D341Med (cell line): ENCODE data around the gene PRKG2.
"Not testable (repeated sequence)": the region's sequence is repeated elsewhere in the genome, so short reads cannot be mapped to it uniquely, and the experiment has no call there.

ENCODE experiments used
- DNase-seq: peaks from one replicate; pipeline ENCODE4 v3.0.0; 2012; ENCODE audit warnings: low spot score

The PRKG2 gene, protein sequence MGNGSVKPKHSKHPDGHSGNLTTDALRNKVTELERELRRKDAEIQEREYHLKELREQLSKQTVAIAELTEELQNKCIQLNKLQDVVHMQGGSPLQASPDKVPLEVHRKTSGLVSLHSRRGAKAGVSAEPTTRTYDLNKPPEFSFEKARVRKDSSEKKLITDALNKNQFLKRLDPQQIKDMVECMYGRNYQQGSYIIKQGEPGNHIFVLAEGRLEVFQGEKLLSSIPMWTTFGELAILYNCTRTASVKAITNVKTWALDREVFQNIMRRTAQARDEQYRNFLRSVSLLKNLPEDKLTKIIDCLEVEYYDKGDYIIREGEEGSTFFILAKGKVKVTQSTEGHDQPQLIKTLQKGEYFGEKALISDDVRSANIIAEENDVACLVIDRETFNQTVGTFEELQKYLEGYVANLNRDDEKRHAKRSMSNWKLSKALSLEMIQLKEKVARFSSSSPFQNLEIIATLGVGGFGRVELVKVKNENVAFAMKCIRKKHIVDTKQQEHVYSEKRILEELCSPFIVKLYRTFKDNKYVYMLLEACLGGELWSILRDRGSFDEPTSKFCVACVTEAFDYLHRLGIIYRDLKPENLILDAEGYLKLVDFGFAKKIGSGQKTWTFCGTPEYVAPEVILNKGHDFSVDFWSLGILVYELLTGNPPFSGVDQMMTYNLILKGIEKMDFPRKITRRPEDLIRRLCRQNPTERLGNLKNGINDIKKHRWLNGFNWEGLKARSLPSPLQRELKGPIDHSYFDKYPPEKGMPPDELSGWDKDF

DNA sequence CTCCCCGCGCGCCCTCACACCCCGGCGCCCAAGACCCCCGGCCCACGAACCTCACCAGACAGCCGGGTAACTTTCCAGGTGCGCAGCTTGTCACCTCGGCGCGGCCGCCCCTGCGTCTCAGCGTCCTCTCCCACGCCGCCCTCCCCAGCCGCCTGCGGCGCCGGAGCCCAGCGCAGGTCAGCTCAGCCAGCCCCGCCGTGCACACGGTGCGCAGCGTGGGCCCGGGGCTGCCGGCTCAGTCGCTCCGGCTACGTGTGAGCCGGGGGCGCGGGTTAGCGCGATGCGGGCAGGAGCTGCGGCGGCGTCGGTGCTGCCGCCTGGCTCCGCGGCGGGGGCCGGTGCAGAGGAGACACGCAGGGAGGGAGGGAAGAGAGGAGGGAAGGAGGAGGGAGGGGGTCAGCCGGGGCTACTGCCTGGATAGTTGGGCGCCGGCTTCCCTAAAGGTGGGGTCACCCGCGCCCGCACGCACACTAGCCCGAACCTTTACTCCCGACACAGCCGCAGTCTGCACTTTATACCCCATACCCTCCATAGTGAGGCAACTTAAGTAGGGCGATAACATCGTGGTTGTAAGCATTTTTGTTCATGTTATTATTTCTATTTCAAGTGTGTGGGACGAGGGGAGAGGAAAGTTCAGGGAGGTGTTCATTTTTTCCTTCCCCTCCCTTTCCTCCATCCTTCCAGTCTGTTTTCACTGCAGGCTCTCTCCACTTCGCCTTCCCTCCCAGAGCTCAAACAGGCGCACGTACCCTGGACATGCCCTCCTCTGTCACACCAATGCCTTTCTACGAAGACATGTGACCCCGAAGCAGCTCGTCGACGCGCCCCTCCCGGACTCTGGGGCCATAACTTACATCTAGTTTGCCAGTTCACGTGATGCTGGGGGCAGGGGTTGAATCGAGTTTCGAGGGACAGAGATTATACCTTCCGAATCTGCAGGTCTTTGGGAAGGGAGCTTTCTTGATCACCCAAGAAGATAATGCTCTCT lies at the start of gene PRKG2:
TSS of gene PRKG2 (minus strand) at position 342 of the 988 bp plus-strand sequence. CDS start 10,175 bp downstream, outside the sequence.
- peak; percentile 71 for DNase-seq

DNA sequence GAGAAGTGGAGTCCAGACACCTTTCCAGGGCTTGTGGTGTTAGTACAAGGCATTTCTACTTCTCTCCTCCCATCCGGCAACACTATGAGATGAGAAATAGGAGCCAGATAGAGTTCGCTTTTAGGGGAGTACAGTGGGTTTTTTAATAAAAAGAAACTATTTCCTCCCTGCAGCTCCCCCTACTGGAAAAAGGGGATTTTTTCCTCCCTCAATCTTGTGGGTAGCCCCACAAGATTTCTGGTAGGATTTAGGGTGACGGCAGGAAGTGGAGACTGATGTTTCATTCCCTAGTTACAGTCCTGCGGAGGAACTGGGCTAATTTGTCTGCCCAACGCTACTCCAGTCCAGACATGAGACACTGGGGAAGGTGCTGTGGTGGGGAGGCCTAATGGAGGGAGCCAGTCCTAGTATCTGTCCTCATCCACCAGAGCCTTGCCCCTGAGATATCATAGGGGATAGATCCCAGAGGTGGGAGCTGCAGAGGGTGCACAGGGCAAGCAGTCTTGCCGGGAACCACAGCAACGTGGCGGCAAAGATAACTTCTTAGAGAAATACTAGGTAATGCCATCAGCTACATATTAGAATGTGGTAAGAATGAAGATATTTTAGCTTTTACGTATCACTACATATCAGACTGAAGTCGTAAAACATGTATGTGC lies 45.5 kb upstream of the PRKG2 start:
- peak; percentile 37 for DNase-seq

DNA sequence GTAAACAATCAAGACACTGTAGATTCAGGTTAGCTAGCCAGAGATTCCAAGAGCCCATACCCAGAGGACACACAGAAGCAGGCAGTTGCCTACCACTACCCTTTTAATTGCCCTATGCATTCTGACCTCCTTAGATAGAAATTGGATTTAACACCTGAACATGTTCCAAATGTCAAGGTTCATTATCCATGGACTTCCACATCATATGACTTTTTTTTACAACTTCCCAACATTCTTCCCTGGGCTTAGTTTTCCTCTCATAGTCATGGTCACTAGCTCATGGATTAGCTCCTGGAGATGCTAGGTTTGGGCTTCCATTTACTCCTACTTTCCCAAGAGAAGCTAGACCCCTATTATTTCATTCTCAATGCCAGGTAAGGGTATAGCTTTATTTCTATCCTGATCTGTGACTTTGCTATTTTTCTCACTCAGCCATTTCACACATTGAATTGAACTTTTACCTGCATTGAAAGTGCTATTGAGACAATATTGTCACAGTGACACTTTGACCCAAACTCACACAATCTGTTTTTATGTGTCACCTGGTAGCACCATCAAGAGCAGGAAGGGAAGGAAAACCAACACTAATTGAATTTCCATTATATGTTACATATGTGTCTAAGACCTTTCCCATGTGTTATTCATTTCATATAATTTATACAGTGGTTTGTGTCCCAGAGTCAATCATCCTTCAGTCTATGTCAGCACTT lies 44.0 kb upstream of the PRKG2 start:
- no peak for DNase-seq

DNA sequence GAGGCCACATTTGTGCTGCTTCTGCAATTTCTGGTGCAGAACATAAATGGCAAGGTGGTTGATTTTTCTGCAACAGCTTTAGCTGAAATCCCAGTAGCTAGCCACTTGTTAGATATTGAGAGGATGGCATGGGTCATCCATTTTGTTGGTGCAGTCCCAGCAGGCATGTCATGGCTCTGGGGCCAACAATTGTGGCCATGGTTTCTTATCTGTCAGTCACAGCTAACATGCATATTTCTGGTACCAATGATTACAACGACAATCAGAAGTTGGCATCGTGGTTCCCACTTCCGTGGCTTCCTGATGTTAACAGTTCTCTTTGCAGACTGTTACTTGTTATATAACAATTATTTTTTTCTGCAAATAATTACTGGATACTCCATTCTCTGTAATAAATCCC lies 42.8 kb upstream of the PRKG2 start:
- no peak for DNase-seq

DNA sequence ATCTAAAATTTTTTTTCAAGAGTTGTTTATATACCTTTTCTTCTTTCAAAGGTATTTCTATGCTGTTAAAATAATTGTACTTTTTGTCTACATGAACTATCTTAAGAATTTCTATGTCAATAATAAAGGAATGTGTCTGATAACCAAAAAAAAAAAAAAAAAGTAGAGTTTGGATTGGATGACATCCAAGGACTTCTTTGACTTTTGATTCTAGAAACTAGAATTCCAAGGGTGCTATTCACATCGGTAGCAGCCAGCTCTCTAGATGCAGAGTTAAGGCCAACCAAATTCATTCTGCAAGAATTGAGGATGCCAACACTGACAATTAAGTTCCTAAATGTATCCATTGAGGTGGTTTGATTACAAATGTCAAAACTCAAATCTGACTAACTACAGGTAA lies 42.0 kb upstream of the PRKG2 start:
- DNase-seq: no peak

DNA sequence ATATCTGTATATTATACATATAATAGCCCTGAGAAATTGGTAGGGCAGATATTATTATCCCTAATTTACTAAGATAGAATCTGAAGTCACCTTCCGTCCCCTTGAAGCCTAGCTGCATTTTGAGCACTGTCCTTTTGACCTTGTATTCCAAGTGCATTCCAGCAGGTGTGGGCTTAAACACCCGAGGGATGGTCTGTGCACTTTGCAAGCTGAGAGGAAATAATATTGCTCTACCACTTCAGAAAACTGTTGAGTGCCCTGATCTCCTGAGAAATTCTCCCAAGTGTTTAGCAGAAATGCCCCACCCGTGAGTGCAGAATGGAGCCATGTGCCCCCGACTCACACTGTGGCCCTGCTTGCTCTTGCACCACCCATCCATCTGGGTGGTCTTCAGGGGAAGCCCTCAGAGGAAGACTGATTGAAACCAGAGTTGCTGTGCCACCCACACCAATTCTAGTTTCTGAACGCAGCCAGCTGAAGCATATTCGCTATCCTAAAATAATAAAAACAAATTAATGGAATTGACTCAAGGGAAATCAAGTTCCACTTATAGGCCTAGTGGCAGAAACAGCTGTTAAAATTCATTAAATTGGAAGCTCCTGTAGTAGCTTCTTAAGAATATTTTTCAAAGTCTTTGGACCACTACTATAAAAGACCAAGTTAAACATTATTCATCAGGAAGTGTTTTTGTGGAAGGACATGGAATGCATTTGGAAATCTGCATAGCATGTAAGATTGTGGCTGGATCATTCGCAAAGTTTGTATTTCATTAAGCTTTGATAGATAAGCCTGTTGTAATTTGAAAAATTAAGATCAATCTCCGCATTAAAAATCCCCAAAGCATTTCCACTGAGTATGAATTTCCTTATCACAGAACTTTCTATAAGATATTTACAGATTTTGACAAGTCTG lies 41.3 kb upstream of the PRKG2 start:
- DNase-seq: no peak

DNA sequence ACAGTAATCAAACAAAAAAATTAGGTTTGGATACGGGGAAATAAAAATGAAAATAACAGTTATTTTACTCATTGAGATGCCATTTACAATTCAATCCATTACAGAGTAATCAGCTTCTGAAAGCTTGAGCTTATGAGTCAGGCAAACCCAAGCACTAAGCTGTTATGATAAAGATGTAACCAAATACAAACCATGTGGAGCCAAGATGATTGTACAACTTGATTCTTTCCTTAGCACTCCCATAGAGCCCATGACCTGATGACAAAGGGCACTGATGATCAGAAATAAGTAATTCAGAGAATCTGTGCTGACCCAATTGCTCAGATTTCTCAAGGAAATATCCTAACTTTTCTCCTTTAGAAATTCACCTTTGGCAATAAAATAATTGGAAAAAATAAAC lies 40.5 kb upstream of the PRKG2 start:
- DNase-seq: no peak

DNA sequence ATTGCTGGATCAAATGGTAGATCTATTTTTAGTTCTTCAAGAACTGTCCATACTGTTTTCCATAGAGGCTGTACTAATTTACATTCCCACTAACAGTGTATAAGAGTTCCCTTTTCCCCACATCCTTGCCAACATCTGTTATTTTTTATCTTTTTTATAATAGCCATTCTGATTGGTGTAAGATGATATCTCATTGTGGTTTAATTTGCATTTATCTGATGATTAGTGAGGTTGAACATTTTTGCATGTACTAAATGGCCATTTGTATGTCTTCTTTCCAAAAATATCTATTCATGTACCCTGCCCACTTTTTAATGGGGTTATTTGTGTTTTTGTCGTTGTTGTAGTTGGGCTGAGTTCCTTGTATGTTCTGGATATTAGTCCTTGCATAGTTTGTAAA lies 35.4 kb upstream of the PRKG2 start:
- no peak for DNase-seq

DNA sequence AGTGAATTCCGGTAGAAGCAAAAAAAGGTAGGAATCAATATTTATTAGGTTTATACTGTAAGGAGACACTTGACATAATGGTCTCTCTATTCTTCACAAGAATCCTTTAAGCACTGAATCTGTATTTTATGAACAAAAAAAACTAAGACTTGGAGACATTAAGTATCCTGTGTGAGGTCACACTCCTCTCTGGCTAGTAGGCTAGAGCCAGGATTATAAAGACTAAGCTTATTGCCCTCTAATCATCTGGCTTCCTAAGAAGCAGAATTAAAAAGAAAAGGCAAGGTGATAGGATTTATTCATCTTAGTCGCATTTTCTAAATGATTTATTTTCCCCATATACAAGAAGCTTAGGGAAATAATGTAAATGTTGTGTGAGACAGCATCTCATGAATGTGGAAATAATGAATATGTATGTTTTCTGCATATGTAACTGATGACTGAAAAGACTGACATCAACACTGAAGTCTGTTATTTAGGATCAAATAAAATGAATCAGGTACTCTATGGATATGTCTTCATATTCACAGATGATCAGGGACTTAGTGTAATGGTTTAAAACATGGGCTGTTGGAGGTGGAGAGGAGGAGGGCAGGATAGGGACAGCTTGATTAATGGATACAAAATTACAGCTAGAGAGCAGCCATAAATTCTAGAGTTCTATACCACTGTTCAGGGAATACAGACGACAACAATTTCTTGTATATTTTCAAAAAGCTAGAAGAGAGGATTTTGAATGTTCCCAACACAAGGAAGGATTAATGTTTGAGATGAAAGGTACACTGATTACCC lies 30.4 kb upstream of the PRKG2 start:
- DNase-seq: no peak

DNA sequence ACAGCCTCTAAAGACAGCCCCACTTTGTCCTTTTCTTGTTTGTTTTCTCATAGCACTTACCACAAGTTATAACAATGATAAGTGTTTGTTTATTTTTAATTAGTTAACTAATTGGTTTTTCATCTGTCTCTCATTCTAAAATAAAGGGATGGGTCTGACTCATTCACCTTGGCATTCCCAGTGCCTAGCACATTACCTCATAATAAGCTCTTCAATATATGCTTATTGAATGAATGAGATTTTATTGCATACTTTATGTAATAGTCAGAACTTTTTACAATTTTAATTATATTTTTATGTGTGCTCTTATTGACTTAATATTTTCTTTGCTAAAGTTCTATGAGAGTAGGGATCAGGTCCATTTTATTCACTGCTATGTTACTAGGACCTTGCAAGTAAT lies 22.8 kb upstream of the PRKG2 start:
- no peak for DNase-seq

DNA sequence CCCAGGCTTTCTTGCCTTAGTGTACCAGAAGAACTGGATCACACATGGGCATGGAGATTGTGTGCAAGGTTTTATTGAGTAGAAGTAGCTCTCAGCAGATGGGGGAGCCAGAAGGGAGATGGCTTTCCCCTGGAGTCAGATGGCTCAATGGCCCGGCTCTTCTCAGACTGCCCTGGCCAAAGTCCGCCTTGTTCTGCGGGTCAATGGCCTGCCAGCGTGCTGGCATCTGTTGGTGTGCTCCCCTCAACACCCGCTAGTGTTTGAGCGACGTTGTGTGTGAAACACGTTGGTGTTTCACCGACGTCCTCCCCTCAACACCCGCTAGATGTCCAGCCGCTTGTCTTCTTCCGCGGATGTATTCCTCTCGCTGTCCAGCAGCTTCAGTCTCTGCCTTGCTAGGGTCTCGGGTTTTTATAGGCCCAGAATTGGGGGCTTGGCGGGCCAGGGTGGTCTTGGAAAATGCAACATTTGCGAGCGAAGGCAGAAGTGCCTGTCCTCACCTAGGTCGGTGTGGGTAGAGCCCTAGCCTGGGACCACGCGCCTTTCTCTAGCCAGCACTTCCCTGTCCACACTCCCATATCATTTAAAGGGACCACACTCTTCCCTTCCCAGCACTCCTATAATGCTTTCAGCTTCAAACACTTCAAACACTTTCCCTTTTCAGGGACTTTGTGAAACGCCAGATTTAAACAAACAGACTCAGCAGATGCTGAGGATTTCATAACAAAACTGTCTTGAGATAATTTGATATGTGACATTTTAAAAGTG lies 21.1 kb upstream of the PRKG2 start:
- DNase-seq: no peak

DNA sequence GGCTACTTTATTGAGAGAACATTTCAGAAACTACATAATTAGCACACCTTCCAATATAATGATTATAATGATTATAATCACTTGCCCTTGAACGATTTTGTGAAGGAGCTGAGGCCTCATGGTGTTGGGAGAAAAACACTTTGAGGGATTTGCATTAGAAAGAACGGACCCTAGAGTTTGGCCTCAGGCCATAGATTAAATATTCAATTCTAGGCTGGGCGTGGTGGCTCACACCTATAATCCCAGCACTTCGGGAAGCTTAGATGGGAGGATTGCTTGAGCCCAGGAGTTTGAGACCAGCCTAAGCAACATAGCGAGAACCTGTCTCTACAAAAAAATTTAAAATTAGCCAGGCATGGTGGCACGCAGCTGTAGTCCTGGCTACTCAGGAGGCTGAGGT lies 12.9 kb upstream of the PRKG2 start:
- DNase-seq: no peak

DNA sequence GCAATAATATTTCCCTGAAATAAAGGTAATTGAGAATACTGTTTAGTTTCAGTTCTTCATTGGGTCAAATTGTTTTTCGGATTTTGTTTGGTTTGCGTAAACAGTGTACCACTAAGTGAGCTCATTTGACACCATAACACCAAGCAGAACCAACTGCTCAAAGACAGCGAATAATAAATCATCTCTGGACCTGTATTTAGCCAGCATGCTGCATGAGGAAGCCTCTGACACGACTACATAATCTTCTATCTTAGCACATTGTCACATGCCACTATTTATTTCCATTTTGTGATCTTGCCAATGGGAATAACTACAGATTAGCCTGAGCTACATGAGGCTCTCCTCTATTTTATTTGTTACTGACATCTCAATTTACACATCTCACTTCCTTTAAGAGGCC lies 12.1 kb upstream of the PRKG2 start:
- no peak for DNase-seq

DNA sequence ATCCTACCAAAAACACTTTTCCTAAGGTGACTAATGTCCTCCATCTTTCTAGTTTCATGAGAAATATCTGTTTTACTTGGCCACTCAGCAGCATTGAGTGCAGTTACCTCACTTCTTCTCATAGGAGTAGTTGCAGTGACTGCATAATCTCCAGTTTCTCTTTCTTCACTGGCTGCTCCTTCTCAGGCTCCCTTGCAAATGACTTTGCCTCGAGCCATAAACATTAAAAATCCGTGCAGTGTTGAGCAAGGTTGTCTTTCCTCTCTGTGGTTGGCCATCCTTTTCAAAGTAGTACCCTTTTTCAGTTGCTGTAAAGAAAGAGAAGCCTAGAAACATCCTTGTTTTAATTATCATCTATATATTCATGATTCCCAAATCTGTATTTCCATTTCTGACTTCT lies 10.2 kb upstream of the PRKG2 start:
- no peak for DNase-seq

DNA sequence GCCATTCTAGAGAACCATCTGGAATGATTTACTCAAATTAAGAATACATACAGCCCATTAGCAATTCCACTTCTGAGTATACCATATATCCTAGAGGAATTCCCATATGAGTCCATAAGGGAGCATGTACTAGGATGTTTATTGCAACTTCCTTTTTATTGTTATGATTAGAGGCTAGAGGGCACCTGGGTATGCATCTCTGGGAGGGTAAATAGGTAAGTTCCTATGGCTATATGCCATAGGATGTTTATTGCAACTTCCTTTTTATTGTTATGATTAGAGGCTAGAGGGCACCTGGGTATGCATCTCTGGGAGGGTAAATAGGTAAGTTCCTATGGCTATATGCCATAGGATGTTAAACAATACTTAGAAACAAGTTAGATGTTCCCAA lies 7.1 kb upstream of the PRKG2 start:
- not testable (repeated sequence) for DNase-seq

DNA sequence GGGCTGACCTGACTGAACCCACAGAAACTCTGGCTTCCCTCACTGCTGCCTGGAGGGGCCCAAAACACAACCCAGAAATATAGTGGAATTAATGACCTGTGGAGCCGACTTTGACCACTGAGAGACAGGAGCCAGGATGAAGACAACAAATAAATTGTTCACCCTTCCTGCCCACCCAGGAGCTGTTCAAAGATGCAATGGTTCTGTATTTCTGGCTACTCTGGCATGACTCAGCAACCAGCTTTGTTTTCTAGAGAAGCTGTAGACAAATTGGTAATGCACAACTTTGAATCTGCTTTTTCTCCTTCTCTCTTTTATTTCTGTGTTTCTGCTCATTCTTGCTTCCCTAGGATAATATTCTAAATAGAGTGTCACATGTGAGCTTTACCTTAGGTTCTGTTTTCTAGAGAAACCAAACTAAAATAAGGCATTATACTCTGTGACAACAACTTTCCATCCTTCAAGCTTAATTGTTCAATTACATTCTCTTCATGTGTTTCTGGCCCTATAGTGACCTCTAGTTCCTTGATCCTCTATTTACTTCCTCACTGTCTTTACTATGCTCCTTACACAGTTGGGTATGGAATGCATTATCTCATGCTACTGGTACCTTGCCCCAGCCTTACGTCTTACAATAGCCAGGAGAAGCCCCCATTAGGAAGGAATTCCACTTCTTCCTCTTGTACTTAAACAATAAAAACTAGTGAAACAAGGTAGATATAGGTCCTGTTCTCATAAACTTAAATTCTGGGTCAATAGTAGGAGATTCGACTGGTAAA lies 6.5 kb upstream of the PRKG2 start:
- no peak for DNase-seq

DNA sequence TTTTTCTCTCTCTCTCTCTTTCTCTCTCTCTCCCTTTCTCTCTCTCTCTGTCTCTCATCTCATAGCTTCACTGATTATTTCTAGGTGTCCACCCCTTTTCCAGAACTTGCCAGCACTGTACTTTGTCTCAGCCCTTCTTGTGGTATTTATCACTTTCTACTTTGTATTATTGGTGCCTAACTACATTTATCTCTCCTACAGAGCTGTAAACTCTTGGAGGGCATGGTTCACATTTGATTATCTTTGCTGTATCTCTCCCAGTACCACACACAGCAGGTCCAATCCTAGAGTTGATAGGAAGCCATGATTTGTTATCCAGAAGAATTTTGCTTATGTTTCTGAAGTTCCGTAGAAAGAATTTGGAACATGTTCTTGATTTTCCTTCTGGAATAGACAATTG lies 5.2 kb upstream of the PRKG2 start:
- DNase-seq: no peak

DNA sequence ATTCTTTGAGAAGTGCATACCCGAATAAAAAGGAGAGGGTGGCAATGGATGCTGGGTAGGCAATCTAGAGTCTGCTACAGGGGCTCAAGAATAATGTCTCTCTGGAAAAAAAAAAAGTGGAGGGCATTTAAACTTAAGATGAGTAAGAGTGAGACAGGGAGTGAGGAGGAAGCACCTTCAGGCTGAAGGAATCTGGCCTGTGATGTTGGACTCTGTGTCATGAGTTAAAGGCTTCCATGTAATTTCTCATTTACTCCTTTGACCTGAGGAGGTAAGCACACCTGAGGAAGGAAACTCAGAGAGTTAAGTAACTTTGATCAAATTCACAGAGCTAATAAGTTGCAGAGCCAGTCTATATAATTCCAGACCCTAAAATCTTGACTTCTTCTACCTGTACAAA lies 3.2 kb upstream of the PRKG2 start:
- DNase-seq: no peak
